Measurements from ENCODE around the gene AFF3. TPM values are rescaled to one million over a fixed set of nuclear protein-coding genes. Genes with fewer than 3 reads are reported as not detected.

AFF3 gene
- total RNA-seq, 1 experiment from 2014 or later, result 0.22 TPM

DNA sequence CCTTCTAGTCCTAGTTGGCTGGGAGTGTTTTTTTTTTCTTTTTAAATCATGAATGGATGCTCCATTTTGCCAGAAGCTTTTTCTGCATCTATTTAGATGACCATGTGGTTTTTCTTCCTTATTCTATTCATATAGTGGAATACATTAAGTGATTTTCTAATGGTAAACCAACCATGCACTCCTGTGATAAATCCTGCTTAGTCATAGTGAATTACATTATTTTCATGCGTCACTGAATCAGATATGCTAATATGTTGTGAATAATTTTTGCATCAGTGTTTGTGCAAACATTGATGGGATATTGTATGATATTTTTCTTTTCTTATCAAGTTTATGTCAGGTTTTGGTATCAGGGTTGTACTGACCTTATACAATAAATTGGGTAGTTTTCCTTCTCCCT is 423.3 kb downstream of the AFF3 start:
- Histone ChIP-seq H3K4me2 (ENCODE audit: insufficient read depth, insufficient read length, low read length) (no peak overlapping the region), H3K4ac (ENCODE audit: low read depth, low read length) (no peak overlapping the region), H3K27ac (ENCODE audit: insufficient read length, low read depth, low read length) (no peak overlapping the region), H3K23me2 (ENCODE audit: insufficient read length, low read depth, low read length, poor library complexity, severe bottlenecking) (no peaks in the 10 kb centered on the region), H2BK12ac (ENCODE audit: insufficient read length, low read depth, low read length) (no peak overlapping the region), H4K91ac (ENCODE audit: insufficient read length, low read depth, low read length) (no peak overlapping the region), H3K9ac (ENCODE audit: extremely low read depth, insufficient read length, low read length) (no peak overlapping the region), H3K23ac (ENCODE audit: insufficient read length, low read depth, low read length) (no peak overlapping the region), H3K9me3 (ENCODE audit: control insufficient read depth, low read depth, low read length) (no peaks in the 10 kb centered on the region), H3K14ac (ENCODE audit: insufficient read depth, low read length) (no peak overlapping the region), H4K20me1 (ENCODE audit: control insufficient read depth, insufficient read depth, insufficient read length) (no peaks in the 10 kb centered on the region), H3K79me2 (ENCODE audit: insufficient read depth, low read length) (no peaks in the 10 kb centered on the region), H3K79me1 (ENCODE audit: insufficient read depth, low read depth, low read length, poor library complexity, severe bottlenecking) (no peaks in the 10 kb centered on the region), H4K8ac (replicated peaks; ENCODE audit: insufficient read length, low read depth, low read length) (no peak overlapping the region), H2AK5ac (ENCODE audit: insufficient read length, low read length) (no peak overlapping the region), H3K56ac (ENCODE audit: insufficient read length, low read depth, low read length) (no peak overlapping the region), H2BK120ac (ENCODE audit: low read depth, low read length, poor library complexity, severe bottlenecking) (no peak overlapping the region), H2AFZ (ENCODE audit: low read length) (no peak overlapping the region), H3T11ph (ENCODE audit: low read length) (no peak overlapping the region), H4K5ac (ENCODE audit: insufficient read length, low read depth, low read length) (no peak overlapping the region), H3K18ac (ENCODE audit: insufficient read length, low read depth, low read length) (no peak overlapping the region), H3K27me3 (ENCODE audit: insufficient read depth, low read length) (no peaks in the 10 kb centered on the region), H2BK5ac (ENCODE audit: insufficient read length, low read length) (no peak overlapping the region), H2BK15ac (ENCODE audit: low read depth, low read length) (no peak overlapping the region), H2BK20ac (ENCODE audit: low read depth, low read length, poor library complexity, severe bottlenecking) (no peak overlapping the region), H3K4me1 (ENCODE audit: insufficient read depth, low read length) (no peaks in the 10 kb centered on the region)
- TF ChIP-seq, protein P1, sequence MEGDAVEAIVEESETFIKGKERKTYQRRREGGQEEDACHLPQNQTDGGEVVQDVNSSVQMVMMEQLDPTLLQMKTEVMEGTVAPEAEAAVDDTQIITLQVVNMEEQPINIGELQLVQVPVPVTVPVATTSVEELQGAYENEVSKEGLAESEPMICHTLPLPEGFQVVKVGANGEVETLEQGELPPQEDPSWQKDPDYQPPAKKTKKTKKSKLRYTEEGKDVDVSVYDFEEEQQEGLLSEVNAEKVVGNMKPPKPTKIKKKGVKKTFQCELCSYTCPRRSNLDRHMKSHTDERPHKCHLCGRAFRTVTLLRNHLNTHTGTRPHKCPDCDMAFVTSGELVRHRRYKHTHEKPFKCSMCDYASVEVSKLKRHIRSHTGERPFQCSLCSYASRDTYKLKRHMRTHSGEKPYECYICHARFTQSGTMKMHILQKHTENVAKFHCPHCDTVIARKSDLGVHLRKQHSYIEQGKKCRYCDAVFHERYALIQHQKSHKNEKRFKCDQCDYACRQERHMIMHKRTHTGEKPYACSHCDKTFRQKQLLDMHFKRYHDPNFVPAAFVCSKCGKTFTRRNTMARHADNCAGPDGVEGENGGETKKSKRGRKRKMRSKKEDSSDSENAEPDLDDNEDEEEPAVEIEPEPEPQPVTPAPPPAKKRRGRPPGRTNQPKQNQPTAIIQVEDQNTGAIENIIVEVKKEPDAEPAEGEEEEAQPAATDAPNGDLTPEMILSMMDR (conservative IDR thresholded peaks at IDR 0.05), result no peak
- Mint-ChIP-seq H3K4me1 (no peaks in the 10 kb centered on the region), H3K36me3 (ENCODE audit: insufficient read depth in 1 of 3, low read depth in 3 of 3) (peaks cover 0 to 9% (median 7%) of the 10 kb centered on the region in 3 experiments; a peak in 5 of 7 replicates), H3K9me3 (peaks cover 16 to 19% of the 10 kb centered on the region in 2 experiments), H3K27me3 (ENCODE audit: low read depth) (peaks cover 1% of the 10 kb centered on the region; the same call in 1 of the 2 replicates), H3K4me3 (no peak overlapping the region), H3K27ac (no peak overlapping the region)
- no CpG with 5 or more reads among the region's 1 CpG for WGBS (ENCODE audit: extremely low coverage, insufficient read length, low lambda C conversion rate)
- no peak for DNase-seq
